ENCODE results near the gene HAS3. TPM values are rescaled to one million over a fixed set of nuclear protein-coding genes. Genes with fewer than 3 reads are reported as not detected.
A peak's percentile ranks its signal among the peaks of the same experiment; 100 is the strongest.

The HAS3 gene
- total RNA-seq, 1 experiment from 2014 or later = 1.9 TPM

GRCh38 chr16:69069504-69069903, 35.9 kb upstream of the HAS3 start:
- no peak overlapping the region for H3K27ac ChIP-seq (ENCODE audit: low read length)
- H3K4me2 ChIP-seq (ENCODE audit: low read depth, low read length, poor library complexity, severe bottlenecking) = no peak overlapping the region
- peaks cover 4% of the 10 kb centered on the region for H3K4me1 ChIP-seq (ENCODE audit: low read length)

GRCh38 chr16:69071036-69071435, 34.4 kb upstream of the HAS3 start:
- H3K36me3 ChIP-seq (ENCODE audit: insufficient read depth, low read length) = no peaks in the 10 kb centered on the region
- H3K9me2 ChIP-seq (replicated peaks; ENCODE audit: insufficient read depth, low read length) = no peaks in the 10 kb centered on the region
- H4K20me1 ChIP-seq (ENCODE audit: insufficient read depth, low read depth, low read length) = no peaks in the 10 kb centered on the region
- H3K79me2 ChIP-seq (ENCODE audit: low read length) = no peaks in the 10 kb centered on the region
- H2AFZ ChIP-seq (ENCODE audit: low read length) = no peak overlapping the region
- no peak overlapping the region for H3K27ac ChIP-seq (ENCODE audit: low read length)
- H3K9me3 ChIP-seq (ENCODE audit: low read length) = no peaks in the 10 kb centered on the region
- DNase-seq = no peak
- H3K4me1 ChIP-seq (ENCODE audit: low read length) = peaks cover 4% of the 10 kb centered on the region
- H3K27me3 ChIP-seq (ENCODE audit: low read length) = no peaks in the 10 kb centered on the region
- H3K4me3 ChIP-seq (ENCODE audit: low read length) = no peak overlapping the region
- H3K4me2 ChIP-seq (ENCODE audit: low read depth, low read length, poor library complexity, severe bottlenecking) = no peak overlapping the region
- H3K9ac ChIP-seq (ENCODE audit: low read length) = no peak overlapping the region

More at GRCh38 chr16:69069504-69069903, 35.9 kb upstream of the HAS3 start:
- H3K9me2 ChIP-seq (replicated peaks; ENCODE audit: insufficient read depth, low read length) = no peaks in the 10 kb centered on the region
- H3K36me3 ChIP-seq (ENCODE audit: insufficient read depth, low read length) = no peaks in the 10 kb centered on the region
- no peaks in the 10 kb centered on the region for H3K9me3 ChIP-seq (ENCODE audit: low read length)
- H3K4me3 ChIP-seq (ENCODE audit: low read length) = no peak overlapping the region
- no peaks in the 10 kb centered on the region for H4K20me1 ChIP-seq (ENCODE audit: insufficient read depth, low read depth, low read length)
- DNase-seq = no peak
- no peaks in the 10 kb centered on the region for H3K79me2 ChIP-seq (ENCODE audit: low read length)
- no peak overlapping the region for H3K9ac ChIP-seq (ENCODE audit: low read length)
- no peak overlapping the region for H2AFZ ChIP-seq (ENCODE audit: low read length)
- H3K27me3 ChIP-seq (ENCODE audit: low read length) = no peaks in the 10 kb centered on the region

- H3K4me3 ChIP-seq (ENCODE audit: low read length) = no peak overlapping the region
- no peaks in the 10 kb centered on the region for H4K20me1 ChIP-seq (ENCODE audit: insufficient read depth, low read depth, low read length)
- no peak overlapping the region for H3K4me2 ChIP-seq (ENCODE audit: low read depth, low read length, poor library complexity, severe bottlenecking)
- no peaks in the 10 kb centered on the region for H3K27me3 ChIP-seq (ENCODE audit: low read length)
- no peak overlapping the region for H2AFZ ChIP-seq (ENCODE audit: low read length)
- no peaks in the 10 kb centered on the region for H3K9me3 ChIP-seq (ENCODE audit: low read length)
- peak; percentile 34 for DNase-seq
- H3K9me2 ChIP-seq (replicated peaks; ENCODE audit: insufficient read depth, low read length) = no peaks in the 10 kb centered on the region
- H3K9ac ChIP-seq (ENCODE audit: low read length) = no peak overlapping the region
- H3K79me2 ChIP-seq (ENCODE audit: low read length) = no peaks in the 10 kb centered on the region
- no peak overlapping the region for H3K27ac ChIP-seq (ENCODE audit: low read length)
- H3K36me3 ChIP-seq (ENCODE audit: insufficient read depth, low read length) = no peaks in the 10 kb centered on the region
- peaks cover 4% of the 10 kb centered on the region for H3K4me1 ChIP-seq (ENCODE audit: low read length)
Measured at GRCh38 chr16:69072640-69072974, 32.8 kb upstream of the HAS3 start.

- Histone ChIP-seq H3K9me3 (ENCODE audit: low read length) (no peaks in the 10 kb centered on the region), H3K27me3 (ENCODE audit: low read length) (no peaks in the 10 kb centered on the region), H3K9ac (ENCODE audit: low read length) (no peak overlapping the region), H3K36me3 (ENCODE audit: insufficient read depth, low read length) (no peaks in the 10 kb centered on the region), H3K4me1 (ENCODE audit: low read length) (peaks cover 4% of the 10 kb centered on the region), H3K4me3 (ENCODE audit: low read length) (no peak overlapping the region), H3K4me2 (ENCODE audit: low read depth, low read length, poor library complexity, severe bottlenecking) (no peak overlapping the region), H4K20me1 (ENCODE audit: insufficient read depth, low read depth, low read length) (no peaks in the 10 kb centered on the region), H3K79me2 (ENCODE audit: low read length) (no peaks in the 10 kb centered on the region), H3K9me2 (replicated peaks; ENCODE audit: insufficient read depth, low read length) (no peaks in the 10 kb centered on the region), H3K27ac (ENCODE audit: low read length) (no peak overlapping the region), H2AFZ (ENCODE audit: low read length) (no peak overlapping the region)
- DNase-seq = peak; percentile 37
Measured at GRCh38 chr16:69073181-69073702, 32.2 kb upstream of the HAS3 start.

GRCh38 chr16:69077251-69077650, 28.2 kb upstream of the HAS3 start:
- H3K4me2 ChIP-seq (ENCODE audit: low read depth, low read length, poor library complexity, severe bottlenecking) = no peak overlapping the region

GRCh38 chr16:69078073-69078472, 27.4 kb upstream of the HAS3 start:
- H3K9ac ChIP-seq (ENCODE audit: low read length) = no peak overlapping the region

More at GRCh38 chr16:69077251-69077650, 28.2 kb upstream of the HAS3 start:
- no peak overlapping the region for H3K9ac ChIP-seq (ENCODE audit: low read length)
- H4K20me1 ChIP-seq (ENCODE audit: insufficient read depth, low read depth, low read length) = no peaks in the 10 kb centered on the region
- H3K27ac ChIP-seq (ENCODE audit: low read length) = no peak overlapping the region
- H3K4me1 ChIP-seq (ENCODE audit: low read length) = no peaks in the 10 kb centered on the region
- no peaks in the 10 kb centered on the region for H3K27me3 ChIP-seq (ENCODE audit: low read length)
- no peaks in the 10 kb centered on the region for H3K9me3 ChIP-seq (ENCODE audit: low read length)
- no peaks in the 10 kb centered on the region for H3K36me3 ChIP-seq (ENCODE audit: insufficient read depth, low read length)
- H3K9me2 ChIP-seq (replicated peaks; ENCODE audit: insufficient read depth, low read length) = no peaks in the 10 kb centered on the region
- H2AFZ ChIP-seq (ENCODE audit: low read length) = no peak overlapping the region
- no peaks in the 10 kb centered on the region for H3K79me2 ChIP-seq (ENCODE audit: low read length)
- no peak overlapping the region for H3K4me3 ChIP-seq (ENCODE audit: low read length)
- peak; percentile 17 for DNase-seq

GRCh38 chr16:69079697-69080096, 25.8 kb upstream of the HAS3 start:
- Histone ChIP-seq H3K27me3 (ENCODE audit: low read length) (no peaks in the 10 kb centered on the region), H3K36me3 (ENCODE audit: insufficient read depth, low read length) (no peaks in the 10 kb centered on the region), H3K9me3 (ENCODE audit: low read length) (no peaks in the 10 kb centered on the region), H3K27ac (ENCODE audit: low read length) (no peak overlapping the region), H4K20me1 (ENCODE audit: insufficient read depth, low read depth, low read length) (no peaks in the 10 kb centered on the region), H2AFZ (ENCODE audit: low read length) (no peak overlapping the region), H3K4me3 (ENCODE audit: low read length) (no peak overlapping the region), H3K79me2 (ENCODE audit: low read length) (no peaks in the 10 kb centered on the region), H3K4me1 (ENCODE audit: low read length) (no peaks in the 10 kb centered on the region), H3K4me2 (ENCODE audit: low read depth, low read length, poor library complexity, severe bottlenecking) (no peak overlapping the region), H3K9me2 (replicated peaks; ENCODE audit: insufficient read depth, low read length) (no peaks in the 10 kb centered on the region), H3K9ac (ENCODE audit: low read length) (no peak overlapping the region)
- DNase-seq = peak; percentile 9

More at GRCh38 chr16:69078073-69078472, 27.4 kb upstream of the HAS3 start:
- Histone ChIP-seq H4K20me1 (ENCODE audit: insufficient read depth, low read depth, low read length) (no peaks in the 10 kb centered on the region), H3K79me2 (ENCODE audit: low read length) (no peaks in the 10 kb centered on the region), H2AFZ (ENCODE audit: low read length) (no peak overlapping the region), H3K27ac (ENCODE audit: low read length) (no peak overlapping the region), H3K36me3 (ENCODE audit: insufficient read depth, low read length) (no peaks in the 10 kb centered on the region), H3K9me3 (ENCODE audit: low read length) (no peaks in the 10 kb centered on the region), H3K4me2 (ENCODE audit: low read depth, low read length, poor library complexity, severe bottlenecking) (no peak overlapping the region), H3K9me2 (replicated peaks; ENCODE audit: insufficient read depth, low read length) (no peaks in the 10 kb centered on the region), H3K4me1 (ENCODE audit: low read length) (no peaks in the 10 kb centered on the region), H3K4me3 (ENCODE audit: low read length) (no peak overlapping the region), H3K27me3 (ENCODE audit: low read length) (no peaks in the 10 kb centered on the region)
- no peak for DNase-seq

GRCh38 chr16:69083306-69083941, 22.0 kb upstream of the HAS3 start:
- no peaks in the 10 kb centered on the region for H3K9me2 ChIP-seq (replicated peaks; ENCODE audit: insufficient read depth, low read length)
- no peaks in the 10 kb centered on the region for H3K79me2 ChIP-seq (ENCODE audit: low read length)
- no peaks in the 10 kb centered on the region for H3K9me3 ChIP-seq (ENCODE audit: low read length)
- H3K4me2 ChIP-seq (ENCODE audit: low read depth, low read length, poor library complexity, severe bottlenecking) = no peak overlapping the region
- peak; percentile 43 for DNase-seq
- H3K36me3 ChIP-seq (ENCODE audit: insufficient read depth, low read length) = no peaks in the 10 kb centered on the region
- H3K9ac ChIP-seq (ENCODE audit: low read length) = no peak overlapping the region
- H3K27ac ChIP-seq (ENCODE audit: low read length) = no peak overlapping the region
- no peaks in the 10 kb centered on the region for H3K4me1 ChIP-seq (ENCODE audit: low read length)
- no peaks in the 10 kb centered on the region for H4K20me1 ChIP-seq (ENCODE audit: insufficient read depth, low read depth, low read length)
- H3K27me3 ChIP-seq (ENCODE audit: low read length) = no peaks in the 10 kb centered on the region
- H3K4me3 ChIP-seq (ENCODE audit: low read length) = no peak overlapping the region
- no peak overlapping the region for H2AFZ ChIP-seq (ENCODE audit: low read length)
